NCI-H2227 (cell line): ENCODE measurements around the gene NISCH.
A peak's percentile ranks its signal among the peaks of the same experiment; 100 is the strongest.

Source experiments
- DNase-seq: peaks from one replicate; lab custom pipeline; 2025; ENCODE audit not compliant: unreplicated experiment; lab: John Stamatoyannopoulos, UW

The NISCH gene

DNA sequence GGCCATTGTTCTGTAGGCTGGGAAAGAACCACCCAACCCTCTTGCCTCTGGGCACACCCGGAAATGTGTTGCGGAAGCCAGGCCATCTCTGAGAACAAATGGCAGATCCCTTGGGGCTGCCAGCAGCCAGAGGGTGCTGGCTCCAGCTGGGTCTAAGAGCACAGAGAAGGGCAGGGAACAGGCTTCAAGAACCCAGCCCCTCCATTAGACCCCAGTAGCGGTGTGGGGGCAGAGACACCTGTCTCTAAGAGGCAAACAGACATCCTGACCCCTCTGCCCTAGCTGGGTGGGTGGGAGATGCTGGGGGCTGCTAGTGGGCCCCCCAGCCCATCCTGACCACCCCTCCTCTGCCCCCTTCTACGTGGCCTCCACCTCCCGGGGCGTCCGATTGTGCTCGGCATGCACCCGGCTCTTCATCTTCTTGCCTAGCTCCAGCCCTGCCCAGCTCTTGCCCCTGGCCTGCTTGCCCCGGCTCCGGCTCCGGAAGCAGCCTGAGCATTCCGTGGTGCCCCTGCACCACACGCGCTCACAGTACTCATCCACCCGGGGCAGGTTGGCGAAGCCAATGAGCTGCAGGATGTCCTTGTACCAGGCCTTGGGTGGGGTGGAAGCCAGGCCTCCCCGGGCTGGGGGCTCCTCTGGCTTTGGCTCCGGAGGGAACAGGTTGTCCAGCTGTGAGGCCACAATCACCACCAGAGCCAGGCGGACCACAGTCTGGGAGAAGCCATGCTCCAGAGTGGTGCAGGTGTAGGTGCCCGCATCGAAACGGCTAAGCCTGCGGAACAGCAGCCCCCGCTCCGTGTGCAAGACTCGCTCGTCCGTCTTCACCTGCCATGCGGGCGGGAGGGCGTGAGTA is 19.9 kb upstream of the NISCH start:
- DNase-seq = no peak

GRCh38 chr3:52436500-52437149 is 18.8 kb upstream of the NISCH start:
- DNase-seq = no peak

DNA sequence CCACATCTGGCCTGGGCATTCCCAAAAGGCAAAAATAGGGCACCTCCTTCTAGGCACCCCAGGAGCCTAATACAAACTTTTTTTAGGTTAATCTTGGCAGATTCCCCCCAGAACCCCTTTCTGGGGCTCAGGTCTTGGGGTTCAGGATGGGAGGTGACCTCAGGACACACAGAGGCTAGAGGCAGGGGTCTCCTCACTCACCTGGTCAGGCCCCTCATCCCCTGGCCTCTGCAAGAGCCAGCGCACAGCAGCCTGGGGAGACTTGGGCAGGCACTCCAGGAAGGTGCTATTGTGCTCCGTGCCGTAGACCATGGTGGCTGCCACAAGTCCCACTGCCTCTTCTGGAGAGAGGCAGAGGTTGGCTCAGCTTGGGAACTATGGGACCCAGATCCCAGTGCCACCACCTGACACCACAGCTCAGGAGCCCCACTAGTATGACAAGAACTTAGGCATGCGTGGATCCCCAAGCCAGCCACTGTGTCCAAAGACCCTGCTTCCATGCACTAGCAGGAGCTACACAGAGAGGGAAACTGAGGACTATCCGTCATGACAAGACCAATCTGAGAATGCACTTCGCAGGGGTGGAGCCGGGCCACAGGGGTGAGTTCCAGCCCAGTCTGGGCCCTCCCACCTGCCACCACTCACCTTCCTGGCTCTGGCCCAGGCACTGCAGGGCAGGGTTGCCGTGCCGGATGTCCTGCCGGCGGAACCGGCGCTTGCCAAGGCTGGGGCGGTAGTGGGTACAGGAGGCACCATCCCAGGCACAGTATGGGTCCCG is 17.9 kb upstream of the NISCH start:
- DNase-seq = no peak

- no peak for DNase-seq
Measured at GRCh38 chr3:52438104-52438376, 17.4 kb upstream of the NISCH start.

- no peak for DNase-seq
Measured at GRCh38 chr3:52438579-52439425, 16.6 kb upstream of the NISCH start.

DNA sequence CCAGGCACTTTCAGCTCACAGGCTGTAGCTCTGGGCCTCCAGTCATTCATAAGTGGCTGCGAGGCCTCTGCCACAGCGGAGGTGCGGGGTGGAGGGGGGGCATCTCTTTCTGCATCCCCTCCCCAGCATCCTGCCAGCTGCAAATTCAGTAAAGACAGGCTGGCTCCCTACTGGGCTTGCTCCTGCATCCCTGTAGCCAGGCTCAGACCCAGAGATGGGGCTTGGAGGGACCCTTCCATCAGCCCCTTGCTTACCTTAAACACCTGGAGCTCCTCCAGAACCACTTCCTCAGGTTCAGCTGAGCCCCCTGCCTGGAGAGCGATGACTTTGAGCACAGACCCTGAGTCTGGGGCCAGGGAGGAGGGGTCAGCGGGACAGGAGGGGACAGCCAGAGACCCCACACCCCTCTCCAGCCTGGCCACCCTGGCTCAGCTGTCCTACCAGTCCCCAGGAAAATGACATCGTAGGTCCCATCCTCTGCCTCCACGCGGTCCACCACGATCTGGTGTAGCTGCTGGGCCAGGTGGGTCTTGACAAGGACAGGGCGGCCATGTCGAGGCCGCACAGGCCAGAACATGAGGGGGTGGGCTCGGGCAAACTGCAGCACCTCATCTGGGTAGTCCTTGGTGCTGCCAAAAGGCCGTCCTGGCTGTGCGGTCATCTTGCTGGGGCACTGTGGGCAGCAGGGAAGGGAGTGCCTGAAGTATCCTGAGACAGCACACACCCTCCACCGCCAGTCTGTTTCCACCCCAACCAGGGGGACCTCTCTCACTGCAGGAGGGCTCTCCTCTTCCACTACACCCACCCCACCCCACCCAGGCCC is 15.8 kb upstream of the NISCH start:
- no peak for DNase-seq

GRCh38 chr3:52440249-52440551 is 15.2 kb upstream of the NISCH start:
- no peak for DNase-seq

GRCh38 chr3:52440671-52441070 is 14.7 kb upstream of the NISCH start:
- no peak for DNase-seq

DNA sequence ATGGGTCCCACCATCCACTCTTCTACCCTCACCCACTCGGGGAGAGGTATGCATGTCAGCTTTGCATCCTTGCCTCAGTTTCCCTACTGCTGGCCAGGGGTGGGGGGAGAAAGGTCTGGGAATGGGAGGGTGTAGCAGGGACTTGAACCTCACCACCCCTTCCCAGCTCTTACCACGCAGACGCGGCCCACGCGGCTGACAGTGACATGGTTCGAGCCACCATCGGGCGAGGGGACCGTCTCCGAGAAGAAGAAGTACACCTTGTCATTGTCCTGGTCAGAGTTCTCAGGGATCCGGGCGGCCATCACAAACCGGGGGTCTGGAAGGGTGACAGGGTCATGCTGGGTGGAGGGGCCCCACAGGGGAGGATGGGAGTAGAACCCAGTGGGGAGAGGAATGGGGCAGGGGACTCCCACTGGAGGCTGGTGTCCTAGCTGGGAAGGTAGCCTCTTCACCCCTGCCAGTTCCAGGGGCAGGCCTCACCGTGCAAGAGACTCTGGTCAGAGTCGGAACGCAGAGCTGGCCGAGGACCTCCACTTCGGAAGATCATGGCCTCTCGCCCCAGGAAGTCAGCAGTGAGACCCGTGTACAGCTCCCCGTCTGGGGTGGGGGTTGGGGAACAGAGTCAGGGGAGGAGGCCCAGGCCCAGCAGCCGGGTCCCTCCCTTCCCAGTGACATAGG is 14.2 kb upstream of the NISCH start:
- no peak for DNase-seq

- DNase-seq = no peak
Measured at GRCh38 chr3:52441772-52442332, 13.6 kb upstream of the NISCH start.

DNA sequence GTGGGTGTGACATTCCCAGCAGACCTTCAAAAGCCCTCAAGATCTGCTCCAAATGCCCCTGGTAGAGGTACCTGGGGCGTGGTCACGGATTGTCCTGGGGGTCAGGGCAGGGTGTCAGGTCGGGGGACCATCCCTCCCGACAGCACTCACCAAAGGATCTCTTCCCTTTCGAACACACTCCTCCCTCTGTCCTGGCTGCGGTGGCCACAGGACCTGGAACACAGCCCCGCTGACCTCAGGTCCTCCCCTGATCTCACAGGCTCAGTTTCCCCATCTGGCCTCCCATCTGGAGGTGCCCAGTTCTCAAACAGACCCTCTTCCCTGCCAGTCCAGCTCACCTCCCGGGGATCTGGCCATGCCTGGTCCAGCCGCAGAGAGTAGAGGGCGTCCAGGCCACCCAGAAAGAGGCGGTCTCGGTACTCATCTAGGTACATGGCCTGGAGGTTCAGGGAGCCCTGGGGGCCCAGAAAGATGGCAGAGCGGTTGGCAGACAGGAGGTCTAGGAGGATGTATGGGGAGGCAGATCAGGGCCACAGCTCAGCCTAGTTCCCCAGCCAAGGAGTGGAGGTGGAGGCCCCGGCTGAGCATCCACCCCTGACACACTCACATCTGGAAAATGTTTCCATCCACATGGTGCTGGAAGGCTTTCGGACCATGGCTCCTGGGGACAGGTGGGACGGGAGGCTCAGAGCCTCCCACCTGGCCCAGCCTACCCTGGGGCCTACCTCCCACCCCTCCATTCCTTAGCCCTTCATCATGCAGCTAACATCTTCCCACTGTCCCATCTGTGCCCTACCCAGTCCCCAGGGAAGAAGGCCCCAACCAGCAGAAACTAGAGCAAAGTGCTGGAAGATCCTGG is 12.8 kb upstream of the NISCH start:
- DNase-seq = no peak

DNA sequence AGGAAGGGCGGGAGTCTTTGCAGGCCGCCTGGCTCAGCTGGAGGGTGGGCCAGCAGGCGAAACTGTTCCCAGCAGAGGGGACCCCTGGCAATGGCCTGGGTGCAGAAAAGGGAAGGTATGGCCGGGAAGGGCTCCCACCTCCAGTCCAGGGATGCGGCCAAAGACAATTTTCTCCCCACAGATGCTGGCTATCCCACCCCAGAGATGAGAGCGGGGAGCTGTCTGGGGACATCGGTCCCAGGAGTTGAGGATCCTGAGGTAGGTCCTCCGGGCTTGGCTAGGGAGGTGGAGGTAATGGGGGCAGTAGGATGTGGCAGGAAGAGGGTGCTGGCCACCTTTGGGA is 12.2 kb upstream of the NISCH start:
- no peak for DNase-seq

DNA sequence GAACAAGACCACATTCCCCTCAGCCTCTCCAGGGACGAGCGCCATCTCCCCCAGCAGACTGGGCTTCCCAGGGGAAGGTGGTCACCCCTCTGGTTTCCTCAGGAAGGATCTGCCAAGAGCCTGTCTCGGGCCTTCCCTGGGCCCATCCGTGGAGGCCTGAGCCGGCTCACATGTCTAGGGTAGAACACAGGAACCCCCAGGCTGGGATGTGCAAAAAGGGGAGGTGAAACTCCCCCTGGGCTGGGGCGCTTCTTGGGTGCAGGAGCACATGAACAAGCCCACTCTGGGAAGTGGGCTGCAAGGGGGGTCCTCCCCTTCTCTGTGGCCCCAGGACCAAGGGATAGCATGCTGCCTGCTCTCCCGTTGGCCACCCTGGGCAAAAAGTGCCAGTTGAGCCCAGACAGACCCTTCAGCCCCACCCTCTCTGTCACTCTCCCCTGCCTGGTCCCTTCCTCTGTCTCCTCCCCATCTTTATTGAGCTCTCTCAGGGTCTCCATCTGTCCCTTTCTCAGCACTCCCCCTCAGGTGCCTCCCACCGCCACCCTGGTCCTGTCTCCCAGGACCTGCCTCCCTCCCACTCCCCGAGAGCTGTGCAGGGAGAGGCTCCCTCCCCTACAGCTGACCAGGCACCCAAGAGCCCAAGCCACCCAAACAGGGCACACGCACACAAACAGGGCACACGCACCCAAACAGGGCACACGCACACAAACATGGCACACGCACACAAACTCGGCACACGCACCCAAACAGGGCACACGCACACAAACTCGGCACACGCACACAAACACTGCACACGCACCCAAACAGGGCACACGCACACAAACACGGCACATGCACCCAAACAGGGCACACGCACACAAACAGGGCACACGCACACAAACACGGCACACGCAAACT is 11.4 kb upstream of the NISCH start:
- DNase-seq = no peak

- peak; percentile 48 for DNase-seq
Measured at GRCh38 chr3:52444860-52445793, 10.3 kb upstream of the NISCH start, which contains the start of gene SEMA3G. SEMA3G (minus strand) TSS chr3:52445103; CDS start chr3:52445027, 76 bp downstream.

DNA sequence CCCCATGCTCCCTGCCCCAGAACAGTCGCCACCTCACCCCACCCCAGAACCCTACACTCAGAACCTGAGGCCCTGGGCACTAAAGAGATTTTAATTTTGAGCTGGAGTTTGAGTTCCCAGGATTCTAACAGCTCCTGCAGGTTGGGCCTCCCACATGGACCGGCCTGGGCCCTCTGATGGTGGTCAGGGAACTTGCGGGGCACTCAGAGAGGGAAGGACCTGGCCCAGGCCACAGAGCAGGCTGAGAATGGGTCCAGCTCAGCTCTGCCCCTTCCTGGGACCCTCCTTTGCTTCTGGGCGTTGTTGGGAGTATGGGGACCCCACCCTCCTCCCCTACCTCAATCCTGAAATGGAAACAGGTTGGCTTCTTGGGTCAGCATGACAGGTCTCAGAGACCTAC is 9.4 kb upstream of the NISCH start:
- no peak for DNase-seq

DNA sequence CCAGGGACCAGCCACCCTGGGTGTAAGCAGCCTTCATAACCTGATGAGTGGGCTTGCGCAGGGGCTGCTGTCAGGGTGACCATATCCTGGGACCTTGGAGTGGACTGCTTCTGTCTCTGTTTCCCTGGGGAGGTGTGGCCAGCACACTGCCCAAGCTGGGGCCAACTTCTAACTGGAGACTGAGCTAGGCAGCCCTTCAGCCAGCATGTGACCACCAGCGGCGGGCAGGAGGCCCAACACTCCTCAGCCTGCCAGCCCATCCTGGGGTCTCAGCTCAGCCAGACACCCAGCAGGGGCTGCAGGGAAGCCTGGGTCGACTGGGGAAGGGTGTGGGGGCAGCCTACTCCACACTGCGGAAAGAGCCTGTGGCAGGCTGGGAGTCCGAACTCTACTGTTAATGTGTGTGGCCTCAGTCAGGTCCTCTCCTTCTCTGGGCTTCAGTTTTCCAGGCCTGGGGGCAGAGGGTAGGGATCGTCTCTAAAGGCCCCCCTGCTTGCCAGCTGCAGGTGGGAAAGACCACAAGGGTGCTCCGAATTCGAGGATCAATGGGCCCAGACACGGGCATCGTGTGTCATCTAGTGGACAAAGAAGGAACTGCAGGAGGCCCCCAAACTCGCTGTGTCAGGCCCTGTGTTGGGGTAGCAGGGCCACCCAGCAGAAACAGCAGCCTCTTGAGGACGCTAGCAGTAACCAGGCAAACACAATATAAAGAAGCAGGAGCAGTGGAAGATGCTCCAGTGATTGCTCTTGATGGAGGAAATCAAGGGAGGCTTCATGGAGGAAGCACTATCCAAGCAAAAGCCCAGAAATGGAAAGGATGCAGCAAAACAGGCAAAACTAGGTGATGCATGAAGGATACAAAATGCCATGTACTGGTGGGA is 8.5 kb upstream of the NISCH start:
- peak; percentile 62 for DNase-seq
